PC-9 (cell line): ENCODE data around the gene LYSMD1.

ENCODE experiments used
- EZH2 ChIP-seq: fragments of 200-600 bp; sonication (generic); IDR thresholded peaks from 2 replicates; pipeline ENCODE4 v1.8.0; 2017; ENCODE audit warnings: antibody characterized with exemption, low read depth
- TF ChIP-seq, protein P1 (sequence below): fragments of 200-600 bp; sonication (generic); conservative IDR thresholded peaks from 2 replicates; pipeline ENCODE4 v1.6.1; 2017; ENCODE audit warnings: mixed run types, antibody characterized with exemption, mild to moderate bottlenecking, moderate library complexity

GRCh38 chr1:151167116-151167515 is 1.4 kb upstream of the LYSMD1 start:
- TF ChIP-seq, protein P1, sequence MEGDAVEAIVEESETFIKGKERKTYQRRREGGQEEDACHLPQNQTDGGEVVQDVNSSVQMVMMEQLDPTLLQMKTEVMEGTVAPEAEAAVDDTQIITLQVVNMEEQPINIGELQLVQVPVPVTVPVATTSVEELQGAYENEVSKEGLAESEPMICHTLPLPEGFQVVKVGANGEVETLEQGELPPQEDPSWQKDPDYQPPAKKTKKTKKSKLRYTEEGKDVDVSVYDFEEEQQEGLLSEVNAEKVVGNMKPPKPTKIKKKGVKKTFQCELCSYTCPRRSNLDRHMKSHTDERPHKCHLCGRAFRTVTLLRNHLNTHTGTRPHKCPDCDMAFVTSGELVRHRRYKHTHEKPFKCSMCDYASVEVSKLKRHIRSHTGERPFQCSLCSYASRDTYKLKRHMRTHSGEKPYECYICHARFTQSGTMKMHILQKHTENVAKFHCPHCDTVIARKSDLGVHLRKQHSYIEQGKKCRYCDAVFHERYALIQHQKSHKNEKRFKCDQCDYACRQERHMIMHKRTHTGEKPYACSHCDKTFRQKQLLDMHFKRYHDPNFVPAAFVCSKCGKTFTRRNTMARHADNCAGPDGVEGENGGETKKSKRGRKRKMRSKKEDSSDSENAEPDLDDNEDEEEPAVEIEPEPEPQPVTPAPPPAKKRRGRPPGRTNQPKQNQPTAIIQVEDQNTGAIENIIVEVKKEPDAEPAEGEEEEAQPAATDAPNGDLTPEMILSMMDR = no peak
- TF ChIP-seq EZH2 = no peak
